ENCODE data around the gene CRB3. TPM values are rescaled to one million over a fixed set of nuclear protein-coding genes. Genes with fewer than 3 reads are reported as not detected.

Gene CRB3
- polyA plus RNA-seq, 3 donors: not detected

- Histone ChIP-seq H3K4me1 (ENCODE audit: control insufficient read depth in 1 of 2, insufficient read depth in 2 of 2, low read length in 2 of 2) (peaks cover 0 to 4% of the 10 kb centered on the region in 2 donors), H3K79me2 (ENCODE audit: insufficient read depth, low read length) (no peaks in the 10 kb centered on the region), H3K36me3 (replicated peaks in 1 of 2; ENCODE audit: control insufficient read depth in 1 of 2, insufficient read depth in 2 of 2, low read length in 2 of 2) (no peaks in the 10 kb centered on the region), H3K9me3 (replicated peaks in 1 of 2; ENCODE audit: control insufficient read depth in 1 of 2, insufficient read depth in 1 of 2, low read length in 2 of 2) (no peaks in the 10 kb centered on the region), H3K27me3 (ENCODE audit: control insufficient read depth in 2 of 2, insufficient read depth in 2 of 2, low read length in 2 of 2) (no peaks in the 10 kb centered on the region), H3K4me3 (replicated peaks in 1 of 3; ENCODE audit: low read depth in 2 of 3, low read length in 3 of 3) (no peak overlapping the region), H2AFZ (ENCODE audit: insufficient read depth, low read depth, low read length, poor library complexity, severe bottlenecking) (no peak overlapping the region), H3K9ac (ENCODE audit: insufficient read depth, low read length, poor library complexity, severe bottlenecking) (no peak overlapping the region), H4K20me1 (ENCODE audit: insufficient read depth, low read length) (no peaks in the 10 kb centered on the region), H3K4me2 (replicated peaks; ENCODE audit: extremely low read depth, low read length, poor library complexity, severe bottlenecking) (no peak overlapping the region), H3K27ac (ENCODE audit: low read depth in 1 of 2, low read length in 2 of 2) (no peak overlapping the region)
- WGBS (ENCODE audit: insufficient coverage): 58% methylated on average over 10 of the region's 20 CpGs
- no peak for TF ChIP-seq CTCF (IDR thresholded peaks at IDR 0.05)
- no peak overlapping the region for H3K4me3 Mint-ChIP-seq
- no peak overlapping the region for H3K27ac Mint-ChIP-seq
- intact Hi-C loops (cut with micrococcal nuclease): no loop called here
- peaks cover 4% of the 10 kb centered on the region for H3K4me1 Mint-ChIP-seq
- H3K9me3 Mint-ChIP-seq: peaks cover 0 to 3% (median 0%) of the 10 kb centered on the region in 7 donors
- no peak for DNase-seq
- H3K36me3 Mint-ChIP-seq: no peaks in the 10 kb centered on the region
- H3K27me3 Mint-ChIP-seq (ENCODE audit: low read depth in 3 of 3): peaks cover 4 to 10% (median 6%) of the 10 kb centered on the region in 3 donors
Observed at GRCh38 chr19:6509118-6509971, 45.3 kb downstream of the CRB3 start.

- H3K9ac ChIP-seq (ENCODE audit: insufficient read depth, low read length, poor library complexity, severe bottlenecking): no peak overlapping the region
- H3K36me3 ChIP-seq (replicated peaks in 1 of 2; ENCODE audit: control insufficient read depth in 1 of 2, insufficient read depth in 2 of 2, low read length in 2 of 2): no peaks in the 10 kb centered on the region
- Mint-ChIP-seq H3K27ac (no peak overlapping the region), H3K27me3 (ENCODE audit: low read depth in 3 of 3) (peaks cover 2 to 10% (median 3%) of the 10 kb centered on the region in 3 donors), H3K4me3 (no peak overlapping the region), H3K4me1 (no peaks in the 10 kb centered on the region), H3K36me3 (no peaks in the 10 kb centered on the region), H3K9me3 (peaks cover 0 to 3% (median 0%) of the 10 kb centered on the region in 7 donors)
- no peaks in the 10 kb centered on the region for H3K4me1 ChIP-seq (ENCODE audit: control insufficient read depth in 1 of 2, insufficient read depth in 2 of 2, low read length in 2 of 2)
- no peak overlapping the region for H3K4me3 ChIP-seq (replicated peaks in 1 of 3; ENCODE audit: low read depth in 2 of 3, low read length in 3 of 3)
- DNase-seq: no peak
- no peak overlapping the region for H3K4me2 ChIP-seq (replicated peaks; ENCODE audit: extremely low read depth, low read length, poor library complexity, severe bottlenecking)
- intact Hi-C loops (cut with micrococcal nuclease): loop anchor here (10.0 kb wide), 1 partner anchor 254 kb away; the partner anchor contains the start of gene SH2D3A (in 2 of the 2)
- no peak for TF ChIP-seq CTCF (IDR thresholded peaks at IDR 0.05)
- H2AFZ ChIP-seq (ENCODE audit: insufficient read depth, low read depth, low read length, poor library complexity, severe bottlenecking): no peak overlapping the region
- H3K79me2 ChIP-seq (ENCODE audit: insufficient read depth, low read length): no peaks in the 10 kb centered on the region
- no peak overlapping the region for H3K27ac ChIP-seq (ENCODE audit: low read depth in 1 of 2, low read length in 2 of 2)
- H3K27me3 ChIP-seq (ENCODE audit: control insufficient read depth in 2 of 2, insufficient read depth in 2 of 2, low read length in 2 of 2): no peaks in the 10 kb centered on the region
- WGBS (ENCODE audit: insufficient coverage): 100% methylated on average over 2 of the region's 7 CpGs
- no peaks in the 10 kb centered on the region for H3K9me3 ChIP-seq (replicated peaks in 1 of 2; ENCODE audit: control insufficient read depth in 1 of 2, insufficient read depth in 1 of 2, low read length in 2 of 2)
- H4K20me1 ChIP-seq (ENCODE audit: insufficient read depth, low read length): no peaks in the 10 kb centered on the region
Observed at GRCh38 chr19:6510618-6511017, 46.5 kb downstream of the CRB3 start.

All from CD14-positive monocyte (primary cell).